Activated T-helper 17 cell treated with anti-CD3 and anti-CD28 coated beads, Interleukin-2, amount 50 U/mL, for 72 hours (primary cell): ENCODE results near the gene ZNF496. TPM values are rescaled to one million over a fixed set of nuclear protein-coding genes. Genes with fewer than 3 reads are reported as not detected.

Experiments
- ATAC-seq: fragments of 150-1000 bp; cut with Tn5 transposase; replicated peaks from 2 replicates; pipeline ENCODE4 v1.10.0; 2021; ENCODE audit warnings: mild to moderate bottlenecking, moderate library complexity
- H3K27ac Mint-ChIP-seq: one replicate; pipeline ENCODE4 v1.8.0; 2022; ENCODE audit warnings: mixed read lengths
- H3K27me3 Mint-ChIP-seq: one replicate; pipeline ENCODE4 v1.8.0; 2022; ENCODE audit warnings: mixed read lengths
- H3K36me3 Mint-ChIP-seq: one replicate; pipeline ENCODE4 v1.8.0; 2022; ENCODE audit warnings: low read depth, mild to moderate bottlenecking, mixed read lengths
- H3K4me1 Mint-ChIP-seq: one replicate; pipeline ENCODE4 v1.8.0; 2022; ENCODE audit warnings: mixed read lengths
- H3K4me3 Mint-ChIP-seq: one replicate; pipeline ENCODE4 v1.8.0; 2022; ENCODE audit warnings: mild to moderate bottlenecking, mixed read lengths
- H3K9me3 Mint-ChIP-seq: one replicate; pipeline ENCODE4 v1.8.0; 2022; ENCODE audit warnings: mixed read lengths
- total RNA-seq, 2 donors: library from RNA; stranded (reverse); gene quantifications; one replicate each; pipeline ENCODE4 v1.2.3, GENCODE V29; 2022

The ZNF496 gene
- total RNA-seq, 2 donors from 2014 or later = 2.0 to 4.3 TPM

DNA sequence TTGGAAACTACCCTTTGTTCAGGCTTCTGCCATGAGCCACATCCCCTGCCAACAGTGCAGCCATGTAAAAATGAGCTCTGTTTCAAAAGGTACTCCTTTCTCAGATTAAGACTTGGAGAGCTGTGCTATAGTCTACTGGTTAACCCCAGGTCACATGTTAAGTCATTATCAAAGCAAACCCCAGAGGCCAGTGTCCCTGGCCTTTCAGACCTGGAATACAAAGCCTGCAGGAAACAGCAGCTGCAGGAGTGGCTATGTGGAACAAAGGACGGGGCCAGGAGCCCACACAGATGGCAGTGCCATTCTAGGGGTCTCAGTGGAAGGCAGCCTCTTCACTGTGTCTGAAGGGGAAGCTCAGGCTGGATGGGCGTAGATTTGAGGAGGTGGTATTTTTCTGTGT, 6.7 kb downstream of the ZNF496 start:
- Mint-ChIP-seq H3K4me1 (peaks cover 5% of the 10 kb centered on the region), H3K27me3 (no peaks in the 10 kb centered on the region), H3K27ac (no peak overlapping the region), H3K9me3 (no peaks in the 10 kb centered on the region), H3K36me3 (peaks cover 34% of the 10 kb centered on the region), H3K4me3 (no peak overlapping the region)
- no peak for ATAC-seq

- H3K27ac Mint-ChIP-seq = no peak overlapping the region
- H3K27me3 Mint-ChIP-seq = no peaks in the 10 kb centered on the region
- peaks cover 34% of the 10 kb centered on the region for H3K36me3 Mint-ChIP-seq
- ATAC-seq = no peak
- no peak overlapping the region for H3K4me3 Mint-ChIP-seq
- H3K9me3 Mint-ChIP-seq = no peaks in the 10 kb centered on the region
- H3K4me1 Mint-ChIP-seq = peaks cover 5% of the 10 kb centered on the region
Measured at GRCh38 chr1:247324204-247324787, 7.4 kb downstream of the ZNF496 start.

DNA sequence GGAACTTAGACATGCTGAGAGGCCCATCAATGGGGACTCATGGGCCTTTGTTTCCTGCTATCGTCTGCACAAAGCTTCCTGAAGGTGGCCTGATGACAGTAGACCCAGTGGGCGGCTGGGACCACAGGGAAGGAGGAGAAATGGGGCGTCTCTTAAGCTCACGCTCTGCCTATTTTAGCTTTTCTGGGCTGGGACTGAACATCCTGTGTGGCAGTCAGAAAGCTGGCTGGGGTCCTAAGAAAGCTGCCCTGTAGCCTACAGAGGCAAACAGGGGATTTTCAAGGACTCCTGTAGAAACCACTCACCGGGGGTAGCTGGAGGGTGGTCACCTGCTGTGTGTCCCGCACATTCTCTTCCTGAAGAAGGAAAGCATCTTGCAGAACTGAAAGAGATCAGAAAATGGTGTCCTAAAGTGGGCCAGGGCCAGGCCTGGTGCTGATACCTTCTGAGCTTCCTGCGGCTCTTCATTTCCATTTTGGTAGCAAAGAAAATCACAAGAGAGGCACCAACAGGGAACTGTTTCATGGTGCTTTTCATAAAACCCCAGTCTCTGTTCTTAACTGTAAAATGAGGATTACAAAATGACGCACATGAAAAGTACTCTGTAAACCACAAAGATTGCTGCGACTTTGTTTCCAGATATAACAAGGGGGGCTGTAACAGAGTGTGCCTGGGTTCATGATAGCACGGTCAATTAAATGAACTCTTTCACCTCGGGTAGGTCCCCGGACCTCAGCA, 8.6 kb downstream of the ZNF496 start:
- peaks cover 5% of the 10 kb centered on the region for H3K4me1 Mint-ChIP-seq
- H3K4me3 Mint-ChIP-seq = peak overlapping the region; percentile 31
- H3K36me3 Mint-ChIP-seq = peaks cover 35% of the 10 kb centered on the region
- H3K27ac Mint-ChIP-seq = no peak overlapping the region
- ATAC-seq = peak; percentile 69
- no peaks in the 10 kb centered on the region for H3K9me3 Mint-ChIP-seq
- H3K27me3 Mint-ChIP-seq = no peaks in the 10 kb centered on the region

DNA sequence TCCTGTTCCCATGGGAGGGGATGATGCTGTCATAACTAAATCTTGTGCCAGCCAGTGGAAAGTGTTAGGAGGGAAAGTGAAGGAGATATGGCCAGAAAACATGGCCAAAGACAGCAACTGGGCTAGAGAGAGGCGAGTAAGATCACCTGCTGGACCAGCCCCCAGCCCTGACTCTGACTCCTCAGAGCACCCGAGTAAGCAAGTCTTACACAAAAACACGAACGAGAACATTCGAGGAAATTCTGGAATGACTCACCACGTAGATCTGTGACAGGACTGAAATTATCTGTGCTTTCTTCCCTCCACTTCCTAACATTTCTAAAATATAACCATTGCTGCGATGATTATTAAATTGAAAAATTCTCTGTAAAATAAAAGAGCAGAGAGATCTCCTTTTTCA, 9.2 kb downstream of the ZNF496 start:
- no peak overlapping the region for H3K27ac Mint-ChIP-seq
- peaks cover 5% of the 10 kb centered on the region for H3K4me1 Mint-ChIP-seq
- ATAC-seq = peak; percentile 80
- no peaks in the 10 kb centered on the region for H3K9me3 Mint-ChIP-seq
- no peaks in the 10 kb centered on the region for H3K27me3 Mint-ChIP-seq
- H3K4me3 Mint-ChIP-seq = peak overlapping the region; percentile 31
- peaks cover 29% of the 10 kb centered on the region for H3K36me3 Mint-ChIP-seq

- no peak overlapping the region for H3K27ac Mint-ChIP-seq
- H3K4me3 Mint-ChIP-seq = no peak overlapping the region
- no peaks in the 10 kb centered on the region for H3K9me3 Mint-ChIP-seq
- H3K4me1 Mint-ChIP-seq = peaks cover 5% of the 10 kb centered on the region
- ATAC-seq = no peak
- no peaks in the 10 kb centered on the region for H3K27me3 Mint-ChIP-seq
- H3K36me3 Mint-ChIP-seq = peaks cover 22% of the 10 kb centered on the region
Measured at GRCh38 chr1:247317702-247318101, 14.0 kb downstream of the ZNF496 start.

DNA sequence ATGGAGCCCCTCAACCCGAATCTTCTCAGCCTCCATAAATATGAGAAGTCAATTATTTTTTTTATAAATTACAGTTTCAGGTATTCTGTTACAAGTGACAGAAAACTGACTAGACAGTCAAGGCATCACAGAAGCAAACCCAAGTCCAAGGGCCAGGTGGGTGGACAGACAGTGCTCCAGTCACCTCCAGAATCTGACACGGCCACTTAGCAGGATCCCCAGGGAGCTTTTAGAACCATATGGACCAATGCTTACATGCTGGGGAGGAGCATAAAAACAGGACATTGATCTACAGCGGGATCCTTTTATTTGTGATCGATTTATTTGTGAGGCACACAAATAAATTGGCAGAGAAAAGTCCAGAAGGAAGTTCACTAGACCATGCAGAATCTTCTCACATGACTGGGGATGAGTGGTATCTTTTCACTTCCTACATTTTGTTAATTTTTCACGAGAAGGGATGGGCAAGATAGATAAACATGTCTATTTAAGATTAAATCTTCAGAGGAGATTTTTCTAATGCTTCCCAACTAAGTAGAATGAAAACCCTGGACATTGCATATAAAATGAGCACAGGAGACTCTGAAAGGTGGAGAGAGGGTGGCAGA, 15.0 kb downstream of the ZNF496 start:
- no peaks in the 10 kb centered on the region for H3K9me3 Mint-ChIP-seq
- no peak overlapping the region for H3K4me3 Mint-ChIP-seq
- H3K27me3 Mint-ChIP-seq = no peaks in the 10 kb centered on the region
- ATAC-seq = no peak
- H3K36me3 Mint-ChIP-seq = peaks cover 13% of the 10 kb centered on the region
- peaks cover 5% of the 10 kb centered on the region for H3K4me1 Mint-ChIP-seq
- H3K27ac Mint-ChIP-seq = no peak overlapping the region

GRCh38 chr1:247304031-247304430, 27.6 kb downstream of the ZNF496 start:
- no peak for ATAC-seq
- peaks cover 57% of the 10 kb centered on the region for H3K36me3 Mint-ChIP-seq
- no peaks in the 10 kb centered on the region for H3K4me1 Mint-ChIP-seq
- H3K9me3 Mint-ChIP-seq = no peaks in the 10 kb centered on the region
- H3K27me3 Mint-ChIP-seq = no peaks in the 10 kb centered on the region
- no peak overlapping the region for H3K27ac Mint-ChIP-seq
- H3K4me3 Mint-ChIP-seq = no peak overlapping the region

GRCh38 chr1:247303216-247303615, 28.5 kb downstream of the ZNF496 start:
- no peak overlapping the region for H3K4me3 Mint-ChIP-seq
- ATAC-seq = no peak
- peaks cover 49% of the 10 kb centered on the region for H3K36me3 Mint-ChIP-seq
- H3K27me3 Mint-ChIP-seq = no peaks in the 10 kb centered on the region
- no peaks in the 10 kb centered on the region for H3K9me3 Mint-ChIP-seq
- no peak overlapping the region for H3K27ac Mint-ChIP-seq
- no peaks in the 10 kb centered on the region for H3K4me1 Mint-ChIP-seq

- no peak overlapping the region for H3K27ac Mint-ChIP-seq
- no peaks in the 10 kb centered on the region for H3K4me1 Mint-ChIP-seq
- H3K9me3 Mint-ChIP-seq = no peaks in the 10 kb centered on the region
- no peak for ATAC-seq
- H3K36me3 Mint-ChIP-seq = peaks cover 33% of the 10 kb centered on the region
- no peak overlapping the region for H3K4me3 Mint-ChIP-seq
- no peaks in the 10 kb centered on the region for H3K27me3 Mint-ChIP-seq
Measured at GRCh38 chr1:247301176-247301540, 30.5 kb downstream of the ZNF496 start.

GRCh38 chr1:247300491-247301175, 31.0 kb downstream of the ZNF496 start:
- no peaks in the 10 kb centered on the region for H3K9me3 Mint-ChIP-seq

DNA sequence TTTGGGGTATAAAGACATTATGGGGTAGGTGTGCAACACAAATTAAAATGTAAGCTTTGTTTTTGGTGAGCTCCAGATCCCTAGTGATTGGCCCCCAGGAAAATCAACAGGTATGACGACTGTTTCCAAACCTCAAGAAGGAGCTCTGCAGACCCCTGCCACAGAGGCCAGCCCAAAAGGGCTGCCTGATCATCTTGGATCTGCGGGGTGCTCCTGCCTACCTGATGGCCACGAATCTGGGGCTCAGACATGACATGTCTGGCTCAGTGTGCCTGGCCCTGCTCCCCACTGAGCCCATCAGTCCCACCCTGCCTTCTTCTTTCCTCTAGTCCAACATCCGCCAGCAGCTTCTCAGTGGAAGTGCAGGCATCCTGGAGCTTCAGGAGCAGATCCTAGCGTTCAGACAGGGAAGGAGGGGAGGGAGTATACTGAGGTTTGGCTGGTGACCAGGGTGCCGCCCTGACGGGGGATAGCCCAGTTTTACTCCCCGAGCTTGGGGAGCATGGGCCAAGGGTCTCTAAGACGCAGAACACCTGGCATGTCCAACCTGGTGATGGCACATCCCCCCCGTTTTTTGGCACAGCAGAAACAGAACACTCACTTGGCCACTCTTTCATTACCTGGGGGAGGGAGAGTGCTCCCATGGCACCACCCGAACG, 31.8 kb downstream of the ZNF496 start:
- H3K27me3 Mint-ChIP-seq = no peaks in the 10 kb centered on the region
- H3K4me1 Mint-ChIP-seq = no peaks in the 10 kb centered on the region
- peaks cover 21% of the 10 kb centered on the region for H3K36me3 Mint-ChIP-seq
- H3K27ac Mint-ChIP-seq = no peak overlapping the region
- no peak for ATAC-seq
- no peaks in the 10 kb centered on the region for H3K9me3 Mint-ChIP-seq
- no peak overlapping the region for H3K4me3 Mint-ChIP-seq

More at GRCh38 chr1:247300491-247301175, 31.0 kb downstream of the ZNF496 start:
- no peaks in the 10 kb centered on the region for H3K27me3 Mint-ChIP-seq
- no peak for ATAC-seq
- H3K4me1 Mint-ChIP-seq = no peaks in the 10 kb centered on the region
- peaks cover 29% of the 10 kb centered on the region for H3K36me3 Mint-ChIP-seq
- no peak overlapping the region for H3K4me3 Mint-ChIP-seq
- no peak overlapping the region for H3K27ac Mint-ChIP-seq

GRCh38 chr1:247298701-247299100, 33.0 kb downstream of the ZNF496 start:
- no peaks in the 10 kb centered on the region for H3K9me3 Mint-ChIP-seq
- H3K36me3 Mint-ChIP-seq = peaks cover 10% of the 10 kb centered on the region
- H3K27me3 Mint-ChIP-seq = no peaks in the 10 kb centered on the region
- H3K4me3 Mint-ChIP-seq = no peak overlapping the region
- H3K27ac Mint-ChIP-seq = no peak overlapping the region
- ATAC-seq = no peak
- no peaks in the 10 kb centered on the region for H3K4me1 Mint-ChIP-seq

- Mint-ChIP-seq H3K27me3 (no peaks in the 10 kb centered on the region), H3K36me3 (peaks cover 9% of the 10 kb centered on the region), H3K9me3 (no peaks in the 10 kb centered on the region), H3K27ac (no peak overlapping the region), H3K4me3 (no peak overlapping the region), H3K4me1 (no peaks in the 10 kb centered on the region)
- ATAC-seq = no peak
Measured at GRCh38 chr1:247298124-247298481, 33.6 kb downstream of the ZNF496 start.

GRCh38 chr1:247297263-247298123, 34.2 kb downstream of the ZNF496 start:
- no peaks in the 10 kb centered on the region for H3K4me1 Mint-ChIP-seq
- no peak overlapping the region for H3K4me3 Mint-ChIP-seq
- no peak overlapping the region for H3K27ac Mint-ChIP-seq
- H3K9me3 Mint-ChIP-seq = no peaks in the 10 kb centered on the region
- H3K27me3 Mint-ChIP-seq = no peaks in the 10 kb centered on the region
- no peak for ATAC-seq
- H3K36me3 Mint-ChIP-seq = peaks cover 6% of the 10 kb centered on the region
